Glutamatergic neuron (in vitro differentiated cells): ENCODE measurements around the gene NDST1. TPM values are rescaled to one million over a fixed set of nuclear protein-coding genes. Genes with fewer than 3 reads are reported as not detected.

Experiments used
- DNase-seq: peaks from one replicate; pipeline ENCODE4 v3.0.0; 2022
- H3K27ac Mint-ChIP-seq: one replicate; pipeline ENCODE4 v1.8.0; 2020; ENCODE audit warnings: mild to moderate bottlenecking, mixed read lengths, inconsistent platforms; ENCODE audit not compliant: unreplicated experiment
- H3K27me3 Mint-ChIP-seq: one replicate; pipeline ENCODE4 v1.8.0; 2020; ENCODE audit warnings: mild to moderate bottlenecking, moderate library complexity, mixed read lengths, inconsistent platforms; ENCODE audit not compliant: unreplicated experiment
- H3K36me3 Mint-ChIP-seq: one replicate; pipeline ENCODE4 v1.8.0; 2020; ENCODE audit warnings: mild to moderate bottlenecking, mixed read lengths, inconsistent platforms; ENCODE audit not compliant: unreplicated experiment
- H3K4me1 Mint-ChIP-seq: one replicate; pipeline ENCODE4 v1.8.0; 2020; ENCODE audit warnings: mild to moderate bottlenecking, low read depth, mixed read lengths, inconsistent platforms; ENCODE audit not compliant: unreplicated experiment
- H3K4me3 Mint-ChIP-seq: one replicate; pipeline ENCODE4 v1.8.0; 2020; ENCODE audit warnings: mild to moderate bottlenecking, mixed read lengths, inconsistent platforms; ENCODE audit not compliant: unreplicated experiment
- H3K9me3 Mint-ChIP-seq: one replicate; pipeline ENCODE4 v1.8.0; 2020; ENCODE audit warnings: mild to moderate bottlenecking, moderate library complexity, mixed read lengths, inconsistent platforms; ENCODE audit not compliant: unreplicated experiment
- long read RNA-seq: library from polyadenylated mRNA; unstranded; transcript quantifications from one replicate; pipeline ENCODE4 v2.0.0, GENCODE V29; 2020; ENCODE audit not compliant: unreplicated experiment
- total RNA-seq: library from RNA; stranded (reverse); fragmentation: NEBNext Ultra II Directional; extraction: Animal tissue kit (Norgen Biotek cat#: 25700); gene quantifications from one replicate; pipeline ENCODE4 v1.2.1, GENCODE V29; 2021; ENCODE audit not compliant: unreplicated experiment
- TF ChIP-seq, protein P1 (sequence below): fragments of 200-600 bp; sonication (generic); IDR thresholded peaks from one replicate; pipeline ENCODE4 v1.5.0; 2021; ENCODE audit not compliant: partially characterized antibody, unreplicated experiment

NDST1 gene
- total RNA-seq = 160 TPM
- long read RNA-seq, partial matches to known transcripts = 1 of 8 reads
- long read RNA-seq, other reads (novel, unspliced or antisense) = 7 of 8 reads

DNA sequence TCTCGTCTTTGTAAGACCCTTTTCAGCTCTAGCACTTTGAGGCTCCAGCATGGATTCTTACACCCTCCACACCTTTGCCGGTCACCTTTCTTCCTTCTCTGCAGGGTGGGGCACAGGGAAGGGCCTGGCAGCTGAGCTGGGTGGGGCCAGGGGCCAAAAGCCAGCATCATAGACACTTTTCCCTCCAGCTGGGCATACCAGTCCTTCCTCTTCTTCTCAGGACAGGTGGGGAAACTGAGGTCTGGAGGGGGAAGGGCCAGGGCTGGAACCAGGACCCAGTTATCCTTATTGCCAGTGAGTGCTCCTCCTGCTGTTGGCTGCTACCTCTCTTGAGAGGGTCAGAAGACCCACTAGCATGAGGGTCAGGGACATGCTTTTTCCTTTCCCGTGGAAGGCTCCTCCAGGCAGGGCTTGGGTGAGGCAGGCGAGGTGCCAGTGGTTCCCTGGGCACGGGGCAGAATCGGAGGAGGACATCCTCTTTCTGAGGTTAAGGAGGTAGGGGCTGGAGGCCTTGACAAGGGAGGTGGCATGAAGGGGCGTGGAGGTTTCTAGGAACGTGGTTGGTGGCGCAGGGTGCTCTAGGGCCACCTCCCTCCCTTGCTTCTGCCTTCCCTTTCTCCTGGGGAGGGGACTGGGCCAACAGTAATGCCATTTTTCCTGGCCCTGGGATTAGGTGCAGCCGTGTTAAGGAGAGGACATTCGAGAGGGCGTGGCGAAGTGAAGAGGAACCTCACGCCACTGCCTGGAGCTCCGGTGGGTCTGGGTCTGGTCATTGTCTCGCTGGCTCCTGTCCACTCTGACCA is at the start of gene NDST1:
NDST1 (plus strand) TSS at position 658 of the 803 bp plus-strand sequence. CDS start 13,124 bp downstream, outside the sequence.
- H3K36me3 Mint-ChIP-seq = no peaks in the 10 kb centered on the region
- H3K4me1 Mint-ChIP-seq = peaks cover 45% of the 10 kb centered on the region
- peaks cover 4% of the 10 kb centered on the region for H3K27me3 Mint-ChIP-seq
- peak within 1 kb of the TSS; percentile 31 for H3K27ac Mint-ChIP-seq
- TF ChIP-seq, protein P1, sequence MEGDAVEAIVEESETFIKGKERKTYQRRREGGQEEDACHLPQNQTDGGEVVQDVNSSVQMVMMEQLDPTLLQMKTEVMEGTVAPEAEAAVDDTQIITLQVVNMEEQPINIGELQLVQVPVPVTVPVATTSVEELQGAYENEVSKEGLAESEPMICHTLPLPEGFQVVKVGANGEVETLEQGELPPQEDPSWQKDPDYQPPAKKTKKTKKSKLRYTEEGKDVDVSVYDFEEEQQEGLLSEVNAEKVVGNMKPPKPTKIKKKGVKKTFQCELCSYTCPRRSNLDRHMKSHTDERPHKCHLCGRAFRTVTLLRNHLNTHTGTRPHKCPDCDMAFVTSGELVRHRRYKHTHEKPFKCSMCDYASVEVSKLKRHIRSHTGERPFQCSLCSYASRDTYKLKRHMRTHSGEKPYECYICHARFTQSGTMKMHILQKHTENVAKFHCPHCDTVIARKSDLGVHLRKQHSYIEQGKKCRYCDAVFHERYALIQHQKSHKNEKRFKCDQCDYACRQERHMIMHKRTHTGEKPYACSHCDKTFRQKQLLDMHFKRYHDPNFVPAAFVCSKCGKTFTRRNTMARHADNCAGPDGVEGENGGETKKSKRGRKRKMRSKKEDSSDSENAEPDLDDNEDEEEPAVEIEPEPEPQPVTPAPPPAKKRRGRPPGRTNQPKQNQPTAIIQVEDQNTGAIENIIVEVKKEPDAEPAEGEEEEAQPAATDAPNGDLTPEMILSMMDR = no peak
- H3K9me3 Mint-ChIP-seq = peaks cover 7% of the 10 kb centered on the region
- H3K4me3 Mint-ChIP-seq = no peak within 1 kb of the TSS
- DNase-seq = no peak

DNA sequence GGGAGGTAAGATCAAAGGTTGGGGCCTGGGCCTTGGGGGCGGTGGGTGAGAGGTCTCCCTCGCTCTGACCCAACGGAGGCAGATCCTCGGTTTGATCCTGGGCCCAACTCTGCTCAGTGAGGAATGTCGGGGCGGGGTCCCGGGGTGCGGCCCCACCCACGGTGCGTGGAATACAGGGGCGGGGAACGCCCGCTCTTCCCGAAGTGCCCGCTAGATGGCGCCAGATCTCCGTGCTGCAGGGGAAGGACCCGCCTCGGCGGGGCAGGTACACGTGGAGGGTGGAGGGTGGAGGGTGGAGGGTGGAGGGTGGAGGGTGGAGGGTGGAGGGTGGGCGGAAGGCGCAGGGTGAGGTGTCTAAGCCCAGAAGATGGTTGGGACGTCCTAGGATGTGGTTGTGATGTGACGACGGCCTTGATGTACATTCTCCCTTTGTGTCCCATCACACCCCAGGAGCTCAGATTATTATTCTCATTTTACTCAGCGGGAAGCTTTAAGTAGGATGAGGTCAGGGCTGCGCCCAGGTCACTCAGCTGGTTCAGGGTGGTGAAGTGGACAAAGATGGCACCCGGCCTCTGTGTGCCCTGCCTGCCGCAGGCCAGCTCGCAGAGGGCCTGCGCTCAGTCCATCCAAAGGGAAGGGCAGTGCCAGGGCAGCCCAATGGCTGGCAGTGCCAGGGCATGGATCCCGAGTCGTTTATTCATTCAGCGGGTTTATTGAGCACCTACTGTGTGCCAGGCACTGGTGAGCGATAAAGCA is 49.0 kb upstream of the NDST1 start:
- Mint-ChIP-seq H3K27me3 (peaks cover 6% of the 10 kb centered on the region), H3K4me3 (peak overlapping the region; percentile 65), H3K36me3 (no peaks in the 10 kb centered on the region), H3K4me1 (peaks cover 15% of the 10 kb centered on the region), H3K9me3 (peaks cover 14% of the 10 kb centered on the region), H3K27ac (peak overlapping the region; percentile 78)
- TF ChIP-seq, protein P1 = peak; percentile 85
- peak; percentile 88 for DNase-seq

DNA sequence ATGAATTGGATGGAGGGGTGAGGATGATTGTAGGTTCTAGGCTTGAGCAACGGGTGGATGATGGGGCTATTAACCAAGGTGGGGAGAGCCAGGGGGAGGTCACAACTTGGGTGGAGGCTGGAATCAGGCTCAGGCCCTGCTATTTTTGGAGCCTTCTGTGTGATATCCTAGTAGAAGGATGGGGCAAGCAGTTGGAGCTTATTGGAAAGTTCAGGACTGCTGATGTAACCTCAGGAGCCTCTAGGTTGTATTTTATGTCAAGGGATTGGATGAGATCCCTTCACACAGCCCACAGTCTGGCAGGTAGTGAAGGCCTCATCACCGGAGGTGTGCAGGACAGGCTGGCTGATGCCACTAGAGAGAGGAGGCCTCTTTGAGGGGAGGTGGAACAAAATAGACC is 47.1 kb upstream of the NDST1 start:
- Mint-ChIP-seq H3K4me3 (peak overlapping the region; percentile 14), H3K9me3 (peaks cover 14% of the 10 kb centered on the region), H3K36me3 (no peaks in the 10 kb centered on the region), H3K27me3 (peaks cover 6% of the 10 kb centered on the region), H3K4me1 (peaks cover 16% of the 10 kb centered on the region), H3K27ac (peak overlapping the region; percentile 76)
- TF ChIP-seq, protein P1 = no peak
- no peak for DNase-seq

DNA sequence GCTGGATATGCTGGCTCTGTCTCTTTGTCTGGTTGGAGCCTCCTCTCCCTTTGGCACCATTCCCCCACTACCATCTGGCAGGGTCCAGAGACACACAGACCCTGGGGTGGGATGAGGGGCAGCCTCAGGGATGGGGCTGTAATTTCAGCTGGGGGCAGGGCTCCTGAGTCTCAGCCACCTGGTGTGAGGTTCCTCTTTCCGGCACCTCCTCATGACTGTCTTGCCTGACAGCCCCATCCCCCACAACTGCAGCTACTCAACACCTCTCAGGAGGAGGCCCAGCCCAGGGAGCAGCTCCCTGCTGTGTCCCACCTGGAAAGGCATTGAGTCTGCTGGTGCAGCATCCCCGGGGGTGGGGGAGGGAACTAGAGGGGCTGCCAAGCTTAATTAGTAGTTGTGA is 46.7 kb upstream of the NDST1 start:
- Mint-ChIP-seq H3K4me3 (no peak overlapping the region), H3K4me1 (peaks cover 20% of the 10 kb centered on the region), H3K36me3 (no peaks in the 10 kb centered on the region), H3K9me3 (peaks cover 14% of the 10 kb centered on the region), H3K27me3 (peaks cover 6% of the 10 kb centered on the region), H3K27ac (no peak overlapping the region)
- TF ChIP-seq, protein P1 = no peak
- DNase-seq = peak; percentile 31
